ENCODE measurements around the gene EEA1.

Gene EEA1

DNA sequence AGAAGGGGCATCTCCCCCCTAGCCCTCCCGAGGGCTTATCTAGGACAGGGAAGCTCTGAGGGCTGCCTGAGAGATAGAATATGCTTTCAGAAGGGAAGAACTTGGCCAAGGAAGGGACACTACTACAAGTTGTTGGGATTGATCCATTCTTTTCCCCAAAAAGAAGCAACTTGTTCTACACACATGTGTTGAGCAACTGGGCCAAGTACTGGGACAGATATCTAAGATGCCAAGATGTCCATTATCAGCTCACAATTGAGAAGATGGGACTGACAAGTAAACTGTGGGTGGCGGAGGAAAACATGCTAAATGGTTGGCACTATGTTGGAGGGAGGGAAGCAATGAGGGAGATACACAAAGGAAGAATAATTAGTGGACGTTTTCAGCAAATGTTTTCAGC, 195.4 kb downstream of the EEA1 start:
- TF ChIP-seq, protein P1, sequence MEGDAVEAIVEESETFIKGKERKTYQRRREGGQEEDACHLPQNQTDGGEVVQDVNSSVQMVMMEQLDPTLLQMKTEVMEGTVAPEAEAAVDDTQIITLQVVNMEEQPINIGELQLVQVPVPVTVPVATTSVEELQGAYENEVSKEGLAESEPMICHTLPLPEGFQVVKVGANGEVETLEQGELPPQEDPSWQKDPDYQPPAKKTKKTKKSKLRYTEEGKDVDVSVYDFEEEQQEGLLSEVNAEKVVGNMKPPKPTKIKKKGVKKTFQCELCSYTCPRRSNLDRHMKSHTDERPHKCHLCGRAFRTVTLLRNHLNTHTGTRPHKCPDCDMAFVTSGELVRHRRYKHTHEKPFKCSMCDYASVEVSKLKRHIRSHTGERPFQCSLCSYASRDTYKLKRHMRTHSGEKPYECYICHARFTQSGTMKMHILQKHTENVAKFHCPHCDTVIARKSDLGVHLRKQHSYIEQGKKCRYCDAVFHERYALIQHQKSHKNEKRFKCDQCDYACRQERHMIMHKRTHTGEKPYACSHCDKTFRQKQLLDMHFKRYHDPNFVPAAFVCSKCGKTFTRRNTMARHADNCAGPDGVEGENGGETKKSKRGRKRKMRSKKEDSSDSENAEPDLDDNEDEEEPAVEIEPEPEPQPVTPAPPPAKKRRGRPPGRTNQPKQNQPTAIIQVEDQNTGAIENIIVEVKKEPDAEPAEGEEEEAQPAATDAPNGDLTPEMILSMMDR (IDR thresholded peaks at IDR 0.05; ENCODE audit: low read depth, low read length): no peak
- DNase-seq (ENCODE audit: low read depth in 2 of 2): no peak
- no peak overlapping the region for H3K4me3 ChIP-seq (replicated peaks in 1 of 2; ENCODE audit: low read depth in 2 of 2, low read length in 2 of 2)

DNA sequence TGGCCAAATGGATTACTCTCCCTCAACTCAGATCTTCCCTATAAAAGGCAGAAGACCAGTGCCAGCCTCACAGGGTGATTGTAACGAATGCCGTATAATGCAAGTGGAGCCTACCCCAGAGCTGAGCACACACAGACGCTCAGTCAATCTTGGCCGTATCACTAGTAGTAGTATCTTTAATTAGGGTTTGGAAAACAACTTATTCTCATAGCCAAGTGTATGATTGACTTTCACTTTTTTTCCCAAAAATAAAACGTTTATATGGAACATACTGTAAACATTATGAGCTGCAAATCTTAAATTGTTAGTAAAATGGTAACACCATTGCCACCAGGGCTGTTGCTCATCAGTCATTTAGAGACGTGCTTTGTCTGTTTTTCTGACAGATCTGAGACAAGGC, 195.9 kb downstream of the EEA1 start:
- DNase-seq (ENCODE audit: low read depth in 2 of 2): no peak
- H3K4me3 ChIP-seq (replicated peaks in 1 of 2; ENCODE audit: low read depth in 2 of 2, low read length in 2 of 2): no peak overlapping the region
- TF ChIP-seq, protein P1 (IDR thresholded peaks at IDR 0.05; ENCODE audit: low read depth, low read length): no peak

DNA sequence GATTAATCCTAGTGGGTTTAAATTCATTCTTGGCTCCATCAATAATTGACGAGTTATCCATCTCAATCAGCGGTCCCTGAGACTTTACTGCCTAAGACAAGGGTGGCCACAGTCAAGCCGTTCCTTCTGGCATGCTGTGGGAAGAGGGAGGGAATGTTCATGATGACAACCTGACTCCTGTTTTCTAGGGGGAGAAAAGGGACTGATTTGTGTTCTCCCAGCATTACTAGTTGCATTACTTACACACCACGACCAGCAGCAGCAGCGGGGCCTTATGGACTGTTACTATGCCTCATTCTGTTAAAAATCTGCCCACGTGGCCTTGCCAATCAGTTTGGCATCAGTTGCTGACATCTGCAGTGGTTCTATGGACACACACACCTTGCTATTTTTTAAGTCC, 196.4 kb downstream of the EEA1 start:
- TF ChIP-seq, protein P1 (IDR thresholded peaks at IDR 0.05; ENCODE audit: low read depth, low read length): no peak
- no peak overlapping the region for H3K4me3 ChIP-seq (replicated peaks in 1 of 2; ENCODE audit: low read depth in 2 of 2, low read length in 2 of 2)
- no peak for DNase-seq (ENCODE audit: low read depth in 2 of 2)

DNA sequence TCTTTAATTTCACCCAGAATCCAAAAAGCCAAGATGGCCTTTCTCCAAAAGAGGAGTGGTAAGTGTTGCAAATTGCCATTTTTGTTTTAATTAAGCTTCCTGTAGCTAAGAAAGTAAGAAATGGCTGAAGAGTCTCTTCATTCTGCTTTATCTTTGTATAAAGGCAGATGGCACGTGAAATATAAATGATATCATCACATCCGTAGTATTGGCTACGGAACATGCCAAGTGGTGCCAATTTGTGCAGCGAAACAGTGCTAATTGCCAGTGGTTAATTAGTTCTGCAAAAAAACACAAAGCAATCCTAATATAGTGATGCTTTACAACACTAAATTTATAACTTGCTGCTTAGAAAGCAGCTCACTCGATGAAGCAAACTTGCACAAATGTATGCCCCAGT, 196.9 kb downstream of the EEA1 start:
- H3K4me3 ChIP-seq (replicated peaks in 1 of 2; ENCODE audit: low read depth in 2 of 2, low read length in 2 of 2): no peak overlapping the region
- DNase-seq (ENCODE audit: low read depth in 2 of 2): no peak
- TF ChIP-seq, protein P1 (IDR thresholded peaks at IDR 0.05; ENCODE audit: low read depth, low read length): no peak

DNA sequence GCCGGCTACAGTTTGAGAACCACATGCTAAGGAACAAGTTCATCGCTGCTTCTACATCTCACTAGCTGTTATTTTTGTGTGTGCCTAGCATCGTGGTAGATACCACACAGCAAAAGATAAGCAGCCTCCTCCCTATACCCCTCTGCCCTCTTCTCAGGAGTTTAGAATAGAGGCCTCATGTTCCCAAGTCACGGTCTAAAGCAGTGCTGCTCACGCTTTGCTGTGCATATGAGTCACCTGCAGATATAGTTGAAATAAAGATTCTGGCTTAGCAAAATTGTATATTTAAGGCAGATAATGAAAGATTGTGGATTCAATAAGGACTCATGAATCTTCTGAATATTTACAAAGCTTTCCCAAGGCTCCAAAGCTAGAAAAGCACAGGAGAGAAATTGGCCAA, 198.3 kb downstream of the EEA1 start:
- TF ChIP-seq, protein P1 (IDR thresholded peaks at IDR 0.05; ENCODE audit: low read depth, low read length): no peak
- H3K4me3 ChIP-seq (replicated peaks in 1 of 2; ENCODE audit: low read depth in 2 of 2, low read length in 2 of 2): no peak overlapping the region
- no peak for DNase-seq (ENCODE audit: low read depth in 2 of 2)

DNA sequence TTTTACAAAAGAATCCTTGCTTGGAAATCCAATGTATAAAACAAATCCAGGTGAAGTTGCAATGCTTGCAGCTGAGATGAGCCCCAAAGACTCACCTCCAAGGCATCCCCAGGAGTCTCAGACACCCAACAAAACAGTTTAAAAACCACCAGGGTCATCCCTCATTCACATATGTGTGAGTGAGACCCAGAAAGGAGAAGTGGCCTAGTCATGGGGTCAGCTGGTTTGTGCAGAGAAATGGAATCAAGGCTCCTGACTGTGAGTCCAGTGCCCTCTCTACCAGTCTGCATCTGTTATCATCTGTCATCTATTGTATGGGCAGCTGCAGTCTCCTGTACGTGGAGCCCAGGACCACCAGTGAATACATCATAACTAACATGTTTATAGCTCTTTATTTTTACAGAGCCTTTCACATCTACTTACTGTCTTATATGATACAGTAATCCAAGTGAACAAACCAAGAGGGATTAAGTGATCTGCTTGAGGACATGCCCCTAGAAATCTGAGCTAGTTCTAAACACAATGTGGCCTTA, 199.3 kb downstream of the EEA1 start:
- no peak for DNase-seq (ENCODE audit: low read depth in 2 of 2)
- TF ChIP-seq, protein P1 (IDR thresholded peaks at IDR 0.05; ENCODE audit: low read depth, low read length): no peak
- no peak overlapping the region for H3K4me3 ChIP-seq (replicated peaks in 1 of 2; ENCODE audit: low read depth in 2 of 2, low read length in 2 of 2)

DNA sequence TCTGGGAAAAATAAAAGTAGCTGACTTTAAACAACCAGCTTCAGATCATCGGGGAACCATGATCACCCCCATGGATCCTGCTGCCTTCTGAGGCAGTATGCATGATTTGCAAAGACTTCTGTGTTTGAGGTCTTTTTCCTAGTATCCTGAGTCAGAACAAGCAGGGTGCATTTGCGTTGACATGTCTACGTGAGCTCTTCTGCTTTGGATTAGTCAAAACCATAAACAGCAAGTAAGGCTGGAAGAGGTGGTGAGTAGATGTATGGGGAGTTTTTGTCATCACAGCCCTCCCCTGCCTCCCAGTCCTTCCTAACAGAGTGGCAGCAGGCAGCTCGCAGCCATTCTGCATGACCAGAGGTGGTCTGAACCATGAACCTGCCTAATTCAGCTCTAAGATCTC, 202.2 kb downstream of the EEA1 start:
- TF ChIP-seq, protein P1 (IDR thresholded peaks at IDR 0.05; ENCODE audit: low read depth, low read length): no peak
- no peak overlapping the region for H3K4me3 ChIP-seq (replicated peaks in 1 of 2; ENCODE audit: low read depth in 2 of 2, low read length in 2 of 2)
- DNase-seq (ENCODE audit: low read depth in 2 of 2): no peak
